Lung (tissue), 16 donors: ENCODE measurements around the gene CKM. TPM values are rescaled to one million over a fixed set of nuclear protein-coding genes. Genes with fewer than 3 reads are reported as not detected.

Experiments used
- ATAC-seq: fragments of 200-7000 bp; cut with Tn5 transposase; one replicate; pipeline ENCODE4 v1.9.1; 2020; ENCODE audit warnings: moderate number of reproducible peaks; ENCODE audit not compliant: insufficient read depth, low FRiP score
- DNase-seq, 3 donors: peaks; one replicate each; pipeline ENCODE4 v3.0.0-alpha.2; 2013 to 2017
- H3K27ac ChIP-seq, 2 donors: one replicate each; pipeline ENCODE4 v1.5.1; 2013; ENCODE audit warnings: mild to moderate bottlenecking in 2 of 2, moderate library complexity in 2 of 2, control low read depth in 1 of 2, inconsistent platforms in 1 of 2, low read depth in 1 of 2, low read length in 1 of 2
- H3K27me3 ChIP-seq, 3 donors: one replicate each; pipeline ENCODE4 v1.5.1; 2013; ENCODE audit warnings: low read length in 2 of 3; ENCODE audit not compliant: control insufficient read depth in 3 of 3, insufficient read depth in 3 of 3
- H3K36me3 ChIP-seq, 4 donors: one replicate each; pipeline ENCODE4 v1.5.1; 2013; ENCODE audit warnings: low read length in 4 of 4, mild to moderate bottlenecking in 1 of 4, moderate library complexity in 1 of 4; ENCODE audit not compliant: control insufficient read depth in 4 of 4, insufficient read depth in 4 of 4
- H3K4me1 ChIP-seq, 5 donors: one replicate each; pipeline ENCODE4 v1.5.1; 2013; ENCODE audit warnings: low read length in 5 of 5, mild to moderate bottlenecking in 2 of 5, moderate library complexity in 1 of 5; ENCODE audit not compliant: control insufficient read depth in 5 of 5, insufficient read depth in 5 of 5
- H3K4me3 ChIP-seq: one replicate; pipeline ENCODE4 v1.5.1; 2013; ENCODE audit warnings: mild to moderate bottlenecking, control low read depth, moderate library complexity
- H3K9ac ChIP-seq, 2 donors: one replicate each; pipeline ENCODE4 v1.5.1; 2013; ENCODE audit warnings: low read length in 2 of 2, control low read depth in 1 of 2; ENCODE audit not compliant: insufficient read depth in 1 of 2
- H3K9me3 ChIP-seq, 4 donors: one replicate each; pipeline ENCODE4 v1.5.1; 2013; ENCODE audit warnings: low read length in 3 of 4, mild to moderate bottlenecking in 1 of 4, moderate library complexity in 1 of 4; ENCODE audit not compliant: control insufficient read depth in 4 of 4, insufficient read depth in 3 of 4
- WGBS, 2 donors: extraction: QIAGEN DNeasy Blood & Tissue Kit; methylation state at CpG; one replicate each; pipeline ENCODE4 v1.1.7; 2013; 5-methylcytosine and 5-hydroxymethylcytosine counted together
- long read RNA-seq, 5 donors: transcript quantifications; one replicate each; lab custom pipeline, GENCODE V29; 2026
- polyA plus RNA-seq, 2 donors: library from polyadenylated mRNA; stranded (reverse); fragments of 200-250 nt; gene quantifications; one replicate each; pipeline ENCODE4 v1.2.1, GENCODE V29; 2013
- total RNA-seq, 2 donors: library from RNA; depleted of rRNA in 1 of 2; stranded (reverse); fragments of >200 nt in 1 of 2; gene quantifications; one replicate each; pipeline ENCODE4 v1.2.1, GENCODE V29; 2014 to 2021
- TF ChIP-seq, protein P1 (sequence below): IDR thresholded peaks from 2 replicates; pipeline ENCODE4 v1.5.1; 2012; ENCODE audit warnings: mild to moderate bottlenecking; ENCODE audit errors: control extremely low read depth, extremely low read depth
- donor health status: control.
- donor health status: control.
- donor health status: Bipolar disorder and iron deficiency.
- donor health status: healthy.
- donor health status: DM: yes; HTN: yes; CAD: no.

Gene CKM
- total RNA-seq (1 to 10 TPM in 1 of 2 donors, not detected in 1; 1.4 TPM), polyA plus RNA-seq (under 1 TPM; 0.06 to 0.97 TPM)
- long read RNA-seq, donor 1, partial matches to known transcripts, result 0 of 1 reads
- long read RNA-seq, donor 1, other reads (novel, unspliced or antisense), result 0 of 1 reads
- long read RNA-seq, donor 2, result 0 reads
- long read RNA-seq, donor 3, result 0 reads
- long read RNA-seq, donor 4, result 0 reads
- long read RNA-seq, donor 5, partial matches to known transcripts, result 0 of 1 reads
- long read RNA-seq, donor 5, other reads (novel, unspliced or antisense), result 0 of 1 reads

DNA sequence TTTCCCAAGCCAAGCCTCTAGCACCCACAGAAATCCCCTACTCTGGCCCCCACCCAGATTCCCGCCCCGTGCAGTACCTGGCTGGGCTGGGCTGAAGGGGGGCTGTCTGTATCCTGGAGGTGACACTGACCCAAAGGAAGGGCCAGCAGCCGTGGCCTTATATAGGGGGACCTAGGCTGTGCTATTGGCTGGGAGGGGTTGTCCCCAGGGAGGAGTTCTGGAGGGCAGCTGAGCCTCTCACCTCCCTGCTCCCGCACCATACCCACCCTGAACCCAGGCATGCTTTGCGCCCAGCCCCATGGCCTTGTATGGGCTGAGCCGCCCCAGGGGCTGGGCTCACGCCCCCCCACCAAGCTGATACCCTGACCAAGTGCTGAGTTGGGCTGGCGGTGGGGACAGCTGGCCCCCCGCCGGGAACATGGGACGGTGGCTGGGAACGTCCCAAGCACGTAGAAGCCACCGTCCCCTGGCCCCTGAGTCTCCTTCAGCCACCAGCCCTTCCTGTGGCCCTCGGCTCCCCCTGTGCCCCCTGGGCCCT lies at the start of gene CKM:
Gene CKM, minus strand, starts transcription at position 132 of the 538 bp plus-strand sequence. CDS start 3,162 bp downstream, outside the sequence.
- TF ChIP-seq, protein P1, sequence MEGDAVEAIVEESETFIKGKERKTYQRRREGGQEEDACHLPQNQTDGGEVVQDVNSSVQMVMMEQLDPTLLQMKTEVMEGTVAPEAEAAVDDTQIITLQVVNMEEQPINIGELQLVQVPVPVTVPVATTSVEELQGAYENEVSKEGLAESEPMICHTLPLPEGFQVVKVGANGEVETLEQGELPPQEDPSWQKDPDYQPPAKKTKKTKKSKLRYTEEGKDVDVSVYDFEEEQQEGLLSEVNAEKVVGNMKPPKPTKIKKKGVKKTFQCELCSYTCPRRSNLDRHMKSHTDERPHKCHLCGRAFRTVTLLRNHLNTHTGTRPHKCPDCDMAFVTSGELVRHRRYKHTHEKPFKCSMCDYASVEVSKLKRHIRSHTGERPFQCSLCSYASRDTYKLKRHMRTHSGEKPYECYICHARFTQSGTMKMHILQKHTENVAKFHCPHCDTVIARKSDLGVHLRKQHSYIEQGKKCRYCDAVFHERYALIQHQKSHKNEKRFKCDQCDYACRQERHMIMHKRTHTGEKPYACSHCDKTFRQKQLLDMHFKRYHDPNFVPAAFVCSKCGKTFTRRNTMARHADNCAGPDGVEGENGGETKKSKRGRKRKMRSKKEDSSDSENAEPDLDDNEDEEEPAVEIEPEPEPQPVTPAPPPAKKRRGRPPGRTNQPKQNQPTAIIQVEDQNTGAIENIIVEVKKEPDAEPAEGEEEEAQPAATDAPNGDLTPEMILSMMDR, result no peak
- Histone ChIP-seq H3K36me3 (no peaks in the 10 kb centered on the region), H3K4me3 (no peak within 1 kb of the TSS), H3K4me1 (peaks cover 0 to 12% (median 0%) of the 10 kb centered on the region in 5 donors), H3K9ac (no peak within 1 kb of the TSS), H3K9me3 (no peaks in the 10 kb centered on the region), H3K27ac (peak within 1 kb of the TSS in 1 of 2 donors; percentile 95), H3K27me3 (peaks cover 0 to 5% (median 0%) of the 10 kb centered on the region in 3 donors)
- DNase-seq (no peak), ATAC-seq (no peak)
- WGBS, 2 donors, result 43 to 48% methylated on average over 15 of the region's 15 CpGs

DNA sequence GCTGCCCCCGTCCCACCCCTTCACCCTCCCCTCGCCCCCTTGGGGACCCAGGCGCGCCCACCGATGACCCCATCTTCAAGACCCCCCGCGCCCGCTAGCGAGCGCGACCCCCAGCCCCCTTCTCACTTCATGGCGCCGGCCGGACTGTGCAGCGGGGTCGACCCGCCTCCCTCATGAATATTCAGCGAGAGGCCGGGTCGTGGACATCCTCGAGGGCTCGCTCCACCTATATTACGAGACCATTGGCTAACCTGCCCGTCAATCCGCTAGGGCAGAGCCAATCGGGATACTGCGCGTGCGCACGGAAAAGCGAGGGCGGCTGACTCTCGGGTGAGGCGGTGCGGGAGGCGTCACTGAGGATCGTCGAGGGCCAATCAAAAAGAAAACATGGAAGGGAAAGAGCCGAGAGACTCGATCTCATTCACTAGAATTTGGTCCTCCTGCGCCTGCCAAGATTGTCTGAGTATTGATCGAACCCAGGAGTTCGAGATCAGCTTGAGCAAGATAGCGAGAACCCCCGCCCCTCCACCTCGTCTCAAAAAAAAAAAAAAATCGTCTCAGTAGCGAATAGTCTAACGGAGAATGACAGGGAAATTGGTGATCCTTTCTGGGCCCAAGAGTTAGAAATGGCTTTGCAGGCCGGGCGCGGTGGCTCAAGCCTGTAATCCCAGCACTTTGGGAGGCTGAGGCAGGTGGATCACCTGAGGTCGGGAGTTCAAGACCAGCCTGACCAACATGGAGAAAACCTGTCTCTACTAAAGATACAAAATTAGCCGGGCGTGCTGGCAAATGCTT lies 47.9 kb upstream of the CKM start, which contains the start of gene ERCC2:
Gene ERCC2, minus strand, starts transcription at position 164 of the 795 bp plus-strand sequence. Its CDS starts 33 bp downstream, at position 131.
- TF ChIP-seq, protein P1, result no peak
- H3K27ac ChIP-seq, result peak within 1 kb of the TSS; percentile 55 to 88
- WGBS, 2 donors, result 4 to 5% methylated on average over 55 of the region's 55 CpGs

GRCh38 chr19:45368737-45369340 lies 46.2 kb upstream of the CKM start:
- no peak for ATAC-seq
- WGBS, 2 donors, result 95% methylated on average over 11 of the region's 11 CpGs
- H3K9me3 ChIP-seq, result no peaks in the 10 kb centered on the region
- peaks cover 0 to 6% (median 0%) of the 10 kb centered on the region in 5 donors for H3K4me1 ChIP-seq
- H3K27ac ChIP-seq, result no peak overlapping the region
- no peaks in the 10 kb centered on the region for H3K27me3 ChIP-seq
- DNase-seq, result no peak
- no peak overlapping the region for H3K9ac ChIP-seq
- H3K4me3 ChIP-seq, result no peak overlapping the region
- H3K36me3 ChIP-seq, result peaks cover 0 to 11% (median 0%) of the 10 kb centered on the region in 4 donors
- TF ChIP-seq, protein P1, result no peak

More for the DNA sequence above, 47.9 kb upstream of the CKM start, which contains the start of gene ERCC2:
- H3K9ac ChIP-seq, result peak within 1 kb of the TSS in 1 of 2 donors; percentile 5
- H3K36me3 ChIP-seq, result peaks cover 0 to 2% (median 0%) of the 10 kb centered on the region in 4 donors
- H3K4me3 ChIP-seq, result peak within 1 kb of the TSS; percentile 53
- DNase-seq (peak; percentile 100), ATAC-seq (peak; percentile 99)
- peaks cover 0 to 6% (median 0%) of the 10 kb centered on the region in 5 donors for H3K4me1 ChIP-seq
- H3K9me3 ChIP-seq, result no peaks in the 10 kb centered on the region
- H3K27me3 ChIP-seq, result no peaks in the 10 kb centered on the region
